ENCODE measurements around the gene NKD1.

- TF ChIP-seq, protein P1, sequence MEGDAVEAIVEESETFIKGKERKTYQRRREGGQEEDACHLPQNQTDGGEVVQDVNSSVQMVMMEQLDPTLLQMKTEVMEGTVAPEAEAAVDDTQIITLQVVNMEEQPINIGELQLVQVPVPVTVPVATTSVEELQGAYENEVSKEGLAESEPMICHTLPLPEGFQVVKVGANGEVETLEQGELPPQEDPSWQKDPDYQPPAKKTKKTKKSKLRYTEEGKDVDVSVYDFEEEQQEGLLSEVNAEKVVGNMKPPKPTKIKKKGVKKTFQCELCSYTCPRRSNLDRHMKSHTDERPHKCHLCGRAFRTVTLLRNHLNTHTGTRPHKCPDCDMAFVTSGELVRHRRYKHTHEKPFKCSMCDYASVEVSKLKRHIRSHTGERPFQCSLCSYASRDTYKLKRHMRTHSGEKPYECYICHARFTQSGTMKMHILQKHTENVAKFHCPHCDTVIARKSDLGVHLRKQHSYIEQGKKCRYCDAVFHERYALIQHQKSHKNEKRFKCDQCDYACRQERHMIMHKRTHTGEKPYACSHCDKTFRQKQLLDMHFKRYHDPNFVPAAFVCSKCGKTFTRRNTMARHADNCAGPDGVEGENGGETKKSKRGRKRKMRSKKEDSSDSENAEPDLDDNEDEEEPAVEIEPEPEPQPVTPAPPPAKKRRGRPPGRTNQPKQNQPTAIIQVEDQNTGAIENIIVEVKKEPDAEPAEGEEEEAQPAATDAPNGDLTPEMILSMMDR (IDR thresholded peaks at IDR 0.05) = no peak
- no peak for TF ChIP-seq POLR2AphosphoS5 (IDR thresholded peaks at IDR 0.05)
- no peak for TF ChIP-seq POLR2A (IDR thresholded peaks at IDR 0.05)
- TF ChIP-seq EP300 (IDR thresholded peaks at IDR 0.05) = no peak
Measured at GRCh38 chr16:50614955-50615724, 66.9 kb downstream of the NKD1 start.

All from sigmoid colon (tissue), 4 donors.